Measurements from ENCODE around the gene WEE1.
"Not testable (repeated sequence)": the region's sequence is repeated elsewhere in the genome, so short reads cannot be mapped to it uniquely, and the experiment has no call there.

WEE1 gene

DNA sequence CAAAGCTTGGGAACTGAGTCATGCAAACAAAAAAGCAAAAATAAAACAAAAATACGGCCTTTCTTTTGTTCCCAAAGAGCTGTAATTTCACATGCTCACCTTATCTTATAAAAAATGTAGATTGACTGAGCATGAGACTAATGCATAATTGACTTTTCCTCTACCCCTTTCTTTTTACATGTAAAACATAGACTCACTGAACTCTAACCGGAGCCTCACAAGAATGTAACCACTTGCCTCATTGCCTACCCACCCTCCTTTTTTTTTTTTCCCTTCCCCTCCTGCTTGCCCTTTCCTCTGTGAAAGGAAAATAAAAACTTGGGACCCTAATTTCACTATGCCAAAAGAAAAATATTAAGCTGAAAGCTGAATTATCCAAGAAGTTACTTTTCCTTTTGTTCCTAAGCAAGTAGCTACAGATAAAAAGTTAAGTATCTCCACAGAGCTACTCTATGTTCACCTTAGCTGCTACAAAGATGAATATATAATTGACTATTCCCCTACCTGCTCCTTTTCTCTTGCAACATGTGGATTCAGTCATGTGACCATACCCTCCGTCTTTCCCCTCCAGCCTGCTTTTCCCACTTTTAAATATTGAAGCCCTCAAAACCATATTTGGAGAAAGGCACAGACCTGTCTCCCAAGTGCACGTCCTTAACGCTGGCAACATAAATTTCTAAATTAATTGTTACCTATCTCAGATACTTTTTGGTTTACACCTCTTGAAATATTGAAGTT lies 39.6 kb upstream of the WEE1 start:
- Histone ChIP-seq H3K36me3 (ENCODE audit: insufficient read depth, low read length) (no peaks in the 10 kb centered on the region), H3K4me3 (ENCODE audit: low read depth, low read length) (no peak overlapping the region), H2AFZ (ENCODE audit: low read length, unreplicated experiment) (no peak overlapping the region), H3K27ac (ENCODE audit: low read depth, low read length) (no peak overlapping the region), H3K4me1 (ENCODE audit: control insufficient read depth, insufficient read depth, low read length, unreplicated experiment) (peaks cover 12% of the 10 kb centered on the region), H3K27me3 (ENCODE audit: insufficient read depth, low read length) (no peaks in the 10 kb centered on the region), H3K79me2 (ENCODE audit: control insufficient read depth, insufficient read depth, low read length, unreplicated experiment) (no peaks in the 10 kb centered on the region)

DNA sequence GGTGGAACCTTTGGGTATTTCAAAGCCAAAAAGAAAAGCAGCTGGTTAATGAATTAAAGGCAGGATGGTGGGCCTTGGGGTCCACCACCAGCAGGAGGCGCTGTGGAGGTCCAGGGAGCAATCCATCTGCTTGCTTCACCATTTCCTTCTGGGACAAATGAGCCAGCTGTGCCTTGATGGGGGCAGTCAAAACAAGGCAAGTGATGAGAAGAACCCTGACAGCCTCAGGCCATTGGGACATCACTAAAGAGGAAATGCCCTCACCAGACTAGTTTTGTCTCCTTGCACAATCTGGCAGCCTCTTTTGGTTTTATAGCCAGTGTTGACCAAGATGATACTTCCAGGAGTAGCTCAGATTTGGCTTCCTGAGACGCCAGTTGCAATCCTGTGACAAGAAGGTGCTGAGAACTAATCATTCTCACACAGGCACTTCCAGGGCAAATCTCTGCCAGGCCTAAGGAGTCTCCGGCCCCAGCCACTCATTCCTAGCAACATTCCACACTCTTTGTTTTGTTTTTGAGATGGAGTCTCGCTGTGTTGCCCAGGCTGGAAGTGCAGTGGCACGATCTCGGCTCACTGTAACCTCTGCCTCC lies 38.2 kb upstream of the WEE1 start:
- no peaks in the 10 kb centered on the region for H3K27me3 ChIP-seq (ENCODE audit: insufficient read depth, low read length)
- no peak overlapping the region for H2AFZ ChIP-seq (ENCODE audit: low read length, unreplicated experiment)
- no peaks in the 10 kb centered on the region for H3K79me2 ChIP-seq (ENCODE audit: control insufficient read depth, insufficient read depth, low read length, unreplicated experiment)
- H3K27ac ChIP-seq (ENCODE audit: low read depth, low read length): peak overlapping the region; percentile 36; the same call in 1 of the 2 replicates
- H3K36me3 ChIP-seq (ENCODE audit: insufficient read depth, low read length): no peaks in the 10 kb centered on the region
- H3K4me1 ChIP-seq (ENCODE audit: control insufficient read depth, insufficient read depth, low read length, unreplicated experiment): peaks cover 4% of the 10 kb centered on the region
- no peak overlapping the region for H3K4me3 ChIP-seq (ENCODE audit: low read depth, low read length)

DNA sequence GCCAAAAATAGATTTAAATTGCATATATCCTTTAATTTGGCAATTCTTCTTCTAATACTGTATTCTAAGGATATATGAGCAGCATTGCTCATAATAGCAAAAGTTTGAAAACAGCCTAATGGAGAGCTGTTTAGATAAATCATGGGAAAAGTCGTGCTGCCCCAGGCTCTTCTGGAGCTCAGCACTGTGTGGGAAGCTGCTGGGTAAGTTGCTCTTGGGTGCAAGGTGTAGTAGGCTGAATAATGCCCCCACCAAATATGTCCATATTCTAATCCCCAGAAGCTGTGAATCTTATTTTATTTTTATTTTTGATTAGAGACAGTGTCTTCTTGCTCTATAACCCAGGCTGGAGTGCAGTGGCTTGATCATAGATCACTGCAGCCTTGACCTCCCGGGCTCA lies 34.9 kb upstream of the WEE1 start:
- Histone ChIP-seq H3K4me1 (ENCODE audit: control insufficient read depth, insufficient read depth, low read length, unreplicated experiment) (peaks cover 1% of the 10 kb centered on the region), H3K4me3 (ENCODE audit: low read depth, low read length) (no peak overlapping the region), H3K36me3 (ENCODE audit: insufficient read depth, low read length) (no peaks in the 10 kb centered on the region), H3K27me3 (ENCODE audit: insufficient read depth, low read length) (no peaks in the 10 kb centered on the region), H3K27ac (ENCODE audit: low read depth, low read length) (no peak overlapping the region), H3K79me2 (ENCODE audit: control insufficient read depth, insufficient read depth, low read length, unreplicated experiment) (no peaks in the 10 kb centered on the region), H2AFZ (ENCODE audit: low read length, unreplicated experiment) (no peak overlapping the region)

DNA sequence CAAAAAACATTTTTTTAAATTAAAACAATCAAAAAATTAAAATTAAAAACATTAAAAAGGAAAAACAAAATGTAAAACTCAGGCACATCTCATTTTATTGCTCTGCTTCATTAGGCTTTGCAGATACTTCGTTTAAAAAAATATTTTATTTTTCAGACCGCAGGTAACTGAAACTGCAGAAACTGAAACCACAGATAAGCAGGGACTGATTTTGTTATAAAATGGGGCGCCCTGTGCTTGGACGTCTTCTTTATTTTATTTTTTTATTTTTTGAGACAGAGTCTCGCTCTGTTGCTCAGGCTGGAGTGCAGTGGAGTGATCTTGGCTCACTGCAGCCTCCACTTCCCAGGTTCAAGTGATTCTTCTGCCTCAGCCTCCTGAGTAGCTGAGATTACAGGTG lies 24.3 kb upstream of the WEE1 start:
- H3K27me3 ChIP-seq (ENCODE audit: insufficient read depth, low read length); H3K27ac ChIP-seq (ENCODE audit: low read depth, low read length): not testable (repeated sequence)

DNA sequence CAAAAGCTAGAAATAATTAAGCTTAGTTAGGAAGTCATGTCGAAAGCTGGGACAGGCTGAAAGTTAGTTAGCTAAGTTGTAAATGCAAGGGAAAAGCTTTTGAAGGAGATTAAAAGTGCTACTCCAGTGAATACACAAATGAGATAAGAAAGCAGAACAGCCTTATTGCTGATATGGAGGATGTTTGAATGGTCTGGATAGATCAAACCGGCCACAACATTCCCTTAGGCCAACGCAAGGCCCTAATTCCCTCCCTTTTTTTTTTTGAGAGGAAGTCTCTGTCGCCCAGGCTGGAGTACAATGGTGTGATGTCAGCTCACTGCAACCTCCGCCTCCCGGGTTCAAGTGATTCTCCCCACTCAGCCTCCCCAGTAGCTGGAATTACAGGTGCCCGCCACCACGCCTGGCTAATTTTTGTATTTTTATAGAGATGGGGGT lies 23.3 kb upstream of the WEE1 start:
- no peak overlapping the region for H3K4me3 ChIP-seq (ENCODE audit: low read depth, low read length)
- H3K4me1 ChIP-seq (ENCODE audit: control insufficient read depth, insufficient read depth, low read length, unreplicated experiment): no peaks in the 10 kb centered on the region
- H3K27ac ChIP-seq (ENCODE audit: low read depth, low read length): no peak overlapping the region
- no peaks in the 10 kb centered on the region for H3K36me3 ChIP-seq (ENCODE audit: insufficient read depth, low read length)
- H3K27me3 ChIP-seq (ENCODE audit: insufficient read depth, low read length): no peaks in the 10 kb centered on the region
- no peak overlapping the region for H2AFZ ChIP-seq (ENCODE audit: low read length, unreplicated experiment)
- H3K79me2 ChIP-seq (ENCODE audit: control insufficient read depth, insufficient read depth, low read length, unreplicated experiment): no peaks in the 10 kb centered on the region

More for the DNA sequence above, 24.3 kb upstream of the WEE1 start:
- not testable (repeated sequence) for H3K79me2 ChIP-seq (ENCODE audit: control insufficient read depth, insufficient read depth, low read length, unreplicated experiment); H3K4me3 ChIP-seq (ENCODE audit: low read depth, low read length); H3K4me1 ChIP-seq (ENCODE audit: control insufficient read depth, insufficient read depth, low read length, unreplicated experiment); H2AFZ ChIP-seq (ENCODE audit: low read length, unreplicated experiment); H3K36me3 ChIP-seq (ENCODE audit: insufficient read depth, low read length)

DNA sequence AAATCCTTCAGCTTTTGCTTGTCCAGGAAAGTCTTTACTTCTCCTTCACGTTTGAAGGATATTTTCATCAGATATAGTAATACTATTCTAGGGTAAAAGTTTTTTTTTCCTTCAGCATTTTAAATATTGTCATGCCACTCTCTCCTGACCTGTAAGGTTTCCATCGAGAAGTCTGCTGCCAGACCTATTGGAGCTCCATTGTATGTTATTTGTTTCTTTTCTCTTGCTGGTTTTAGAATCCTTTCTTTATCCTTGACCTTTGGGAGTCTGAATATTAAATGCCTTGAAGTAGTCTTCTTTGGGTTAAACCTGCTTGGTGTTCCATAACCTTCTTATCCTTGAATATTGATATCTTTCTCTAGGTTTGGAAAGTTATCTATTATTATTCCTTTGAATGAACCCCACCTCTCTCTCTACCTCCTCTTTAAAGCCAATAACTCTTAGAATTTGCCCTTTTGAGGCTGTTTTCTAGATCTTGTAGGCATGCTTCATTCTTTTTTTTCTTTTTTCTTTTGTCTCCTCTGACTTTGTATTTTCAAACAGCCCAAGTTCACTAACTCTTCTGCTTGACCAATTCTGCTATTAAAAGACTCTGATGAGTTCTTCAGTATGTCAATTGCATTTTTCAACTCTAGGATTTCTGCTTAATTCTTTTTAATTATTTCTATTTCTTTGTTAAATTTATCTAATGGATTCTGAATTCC lies 12.0 kb upstream of the WEE1 start:
- H3K4me1 ChIP-seq (ENCODE audit: control insufficient read depth, insufficient read depth, low read length, unreplicated experiment): peaks cover 13% of the 10 kb centered on the region
- no peaks in the 10 kb centered on the region for H3K27me3 ChIP-seq (ENCODE audit: insufficient read depth, low read length)
- no peak overlapping the region for H3K4me3 ChIP-seq (ENCODE audit: low read depth, low read length)
- no peaks in the 10 kb centered on the region for H3K36me3 ChIP-seq (ENCODE audit: insufficient read depth, low read length)
- H2AFZ ChIP-seq (ENCODE audit: low read length, unreplicated experiment): no peak overlapping the region
- no peaks in the 10 kb centered on the region for H3K79me2 ChIP-seq (ENCODE audit: control insufficient read depth, insufficient read depth, low read length, unreplicated experiment)
- H3K27ac ChIP-seq (ENCODE audit: low read depth, low read length): no peak overlapping the region

DNA sequence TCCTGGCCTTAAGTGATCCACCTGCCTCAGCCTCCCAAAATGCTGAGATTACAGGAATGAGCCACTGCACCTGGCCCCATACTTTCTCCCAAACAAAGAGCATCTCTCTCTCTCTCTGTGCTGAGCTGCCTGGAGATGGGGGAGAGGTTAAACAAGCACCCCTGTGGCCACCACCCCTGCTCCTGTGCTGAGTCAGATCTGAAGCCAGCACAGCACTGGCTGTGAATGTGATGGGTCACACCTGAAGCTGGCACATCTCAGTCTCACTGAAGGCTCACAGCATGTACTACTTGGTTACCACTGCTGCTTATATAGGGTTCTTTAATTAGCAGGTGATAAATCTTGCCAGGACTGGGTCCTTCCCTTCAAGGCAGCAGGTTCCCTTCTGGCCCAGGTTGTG lies 10.8 kb upstream of the WEE1 start:
- Histone ChIP-seq H2AFZ (ENCODE audit: low read length, unreplicated experiment) (no peak overlapping the region), H3K27ac (ENCODE audit: low read depth, low read length) (no peak overlapping the region), H3K27me3 (ENCODE audit: insufficient read depth, low read length) (no peaks in the 10 kb centered on the region), H3K4me3 (ENCODE audit: low read depth, low read length) (no peak overlapping the region), H3K36me3 (ENCODE audit: insufficient read depth, low read length) (no peaks in the 10 kb centered on the region), H3K79me2 (ENCODE audit: control insufficient read depth, insufficient read depth, low read length, unreplicated experiment) (no peaks in the 10 kb centered on the region), H3K4me1 (ENCODE audit: control insufficient read depth, insufficient read depth, low read length, unreplicated experiment) (peaks cover 23% of the 10 kb centered on the region)

DNA sequence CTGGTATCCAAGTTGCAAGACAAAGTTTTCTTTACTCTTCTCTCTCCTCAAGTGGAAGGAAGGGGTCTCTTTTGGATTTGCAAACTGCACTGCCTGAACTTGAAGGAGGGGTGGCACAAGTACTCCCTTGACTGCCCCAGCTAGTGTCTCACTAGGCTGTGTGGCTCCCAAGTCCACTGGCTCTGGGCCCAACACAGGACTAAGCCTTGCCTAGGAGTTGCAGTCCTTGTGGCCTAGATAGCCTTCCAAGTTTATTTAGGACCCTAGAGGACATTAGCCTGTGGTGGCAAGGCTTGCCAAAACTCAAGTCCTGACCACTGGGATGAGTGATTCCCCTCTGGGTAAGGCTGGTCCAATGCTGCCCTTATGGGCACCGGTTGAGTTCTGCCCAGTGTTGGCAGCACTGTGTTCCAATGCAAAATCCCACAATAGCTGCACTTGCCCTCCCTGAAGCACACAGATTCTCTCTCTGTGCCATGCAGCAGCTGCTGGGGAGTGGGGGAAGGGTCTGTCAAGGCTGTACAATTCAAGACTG lies 10.2 kb upstream of the WEE1 start:
- Histone ChIP-seq H3K36me3 (ENCODE audit: insufficient read depth, low read length) (no peaks in the 10 kb centered on the region), H3K27me3 (ENCODE audit: insufficient read depth, low read length) (no peaks in the 10 kb centered on the region), H2AFZ (ENCODE audit: low read length, unreplicated experiment) (no peak overlapping the region), H3K27ac (ENCODE audit: low read depth, low read length) (no peak overlapping the region), H3K4me1 (ENCODE audit: control insufficient read depth, insufficient read depth, low read length, unreplicated experiment) (peaks cover 26% of the 10 kb centered on the region), H3K79me2 (ENCODE audit: control insufficient read depth, insufficient read depth, low read length, unreplicated experiment) (no peaks in the 10 kb centered on the region), H3K4me3 (ENCODE audit: low read depth, low read length) (no peak overlapping the region)

DNA sequence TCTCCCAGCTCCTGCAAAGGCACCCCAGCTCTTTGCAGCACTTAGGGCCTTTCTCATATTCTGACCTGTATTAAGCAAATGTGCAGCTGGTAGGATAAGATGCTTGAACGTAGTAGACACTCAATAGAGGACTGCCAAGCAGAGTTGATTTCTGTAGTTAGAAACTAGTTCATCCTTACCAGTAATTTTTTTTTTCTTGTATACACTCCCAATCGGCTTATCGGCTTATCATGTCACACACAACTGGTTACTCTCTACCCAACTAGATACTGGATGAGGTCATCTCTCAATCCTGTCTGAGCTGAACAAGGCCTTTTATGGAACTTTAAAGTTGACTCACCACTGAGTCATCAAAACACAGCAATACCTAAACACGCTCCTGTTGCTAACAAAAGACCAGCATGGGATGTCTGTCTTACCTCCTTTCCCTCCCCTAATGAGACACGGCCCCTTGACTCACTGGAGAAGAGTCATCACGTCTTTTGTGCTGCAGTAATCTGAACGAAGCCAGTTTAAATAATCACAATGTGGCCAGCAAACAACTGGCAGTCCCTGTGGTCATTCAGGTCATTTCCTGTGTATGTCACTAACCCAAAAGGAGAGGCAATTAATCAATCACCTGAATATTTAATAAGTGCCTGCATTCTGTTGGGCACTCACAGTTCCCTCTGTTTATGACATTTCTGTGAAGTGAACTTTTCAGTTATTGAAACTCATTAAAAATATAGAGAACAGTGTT lies 7.5 kb upstream of the WEE1 start:
- peak overlapping the region; percentile 100 for H3K27ac ChIP-seq (ENCODE audit: low read depth, low read length)
- H3K4me3 ChIP-seq (ENCODE audit: low read depth, low read length): peak overlapping the region; percentile 27
- H3K79me2 ChIP-seq (ENCODE audit: control insufficient read depth, insufficient read depth, low read length, unreplicated experiment): no peaks in the 10 kb centered on the region
- H3K27me3 ChIP-seq (ENCODE audit: insufficient read depth, low read length): no peaks in the 10 kb centered on the region
- no peaks in the 10 kb centered on the region for H3K36me3 ChIP-seq (ENCODE audit: insufficient read depth, low read length)
- H3K4me1 ChIP-seq (ENCODE audit: control insufficient read depth, insufficient read depth, low read length, unreplicated experiment): peaks cover 40% of the 10 kb centered on the region
- H2AFZ ChIP-seq (ENCODE audit: low read length, unreplicated experiment): peak overlapping the region; percentile 7

DNA sequence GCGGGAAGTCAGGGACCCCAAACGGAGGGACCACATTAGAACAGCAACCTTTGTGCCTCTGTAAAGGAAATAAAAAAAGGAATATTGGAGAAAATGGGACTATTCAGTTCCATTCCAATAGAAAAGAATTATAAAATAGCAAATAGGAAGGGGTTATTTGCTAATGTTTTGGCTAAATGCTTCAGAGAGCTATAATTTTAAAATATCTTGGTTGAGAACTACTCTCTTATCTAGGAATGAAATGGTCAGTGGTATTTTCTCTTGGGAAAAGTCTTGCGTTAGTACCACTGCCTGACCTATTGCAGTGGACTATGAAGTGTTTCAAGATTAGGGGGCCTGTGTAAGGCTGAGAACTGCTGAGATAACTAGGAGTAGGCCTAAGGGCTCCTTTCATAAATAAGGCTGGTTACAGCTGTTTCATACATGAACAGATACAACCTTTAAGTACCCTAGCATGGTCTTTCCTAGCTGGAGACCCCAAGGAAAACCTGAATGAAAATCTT lies 6.9 kb upstream of the WEE1 start:
- Histone ChIP-seq H3K4me3 (ENCODE audit: low read depth, low read length) (peak overlapping the region; percentile 12; the same call in 1 of the 2 replicates), H3K27me3 (ENCODE audit: insufficient read depth, low read length) (no peaks in the 10 kb centered on the region), H3K79me2 (ENCODE audit: control insufficient read depth, insufficient read depth, low read length, unreplicated experiment) (no peaks in the 10 kb centered on the region), H3K27ac (ENCODE audit: low read depth, low read length) (peak overlapping the region; percentile 100), H3K36me3 (ENCODE audit: insufficient read depth, low read length) (no peaks in the 10 kb centered on the region), H3K4me1 (ENCODE audit: control insufficient read depth, insufficient read depth, low read length, unreplicated experiment) (peaks cover 40% of the 10 kb centered on the region), H2AFZ (ENCODE audit: low read length, unreplicated experiment) (no peak overlapping the region)

All from ACC112 (cell line).